ENCODE results near the gene HMCN2. TPM values are rescaled to one million over a fixed set of nuclear protein-coding genes. Genes with fewer than 3 reads are reported as not detected.

HMCN2 gene
- total and polyA plus RNA-seq, 4 donors = 0.24 to 1.8 (median 0.29) TPM

DNA sequence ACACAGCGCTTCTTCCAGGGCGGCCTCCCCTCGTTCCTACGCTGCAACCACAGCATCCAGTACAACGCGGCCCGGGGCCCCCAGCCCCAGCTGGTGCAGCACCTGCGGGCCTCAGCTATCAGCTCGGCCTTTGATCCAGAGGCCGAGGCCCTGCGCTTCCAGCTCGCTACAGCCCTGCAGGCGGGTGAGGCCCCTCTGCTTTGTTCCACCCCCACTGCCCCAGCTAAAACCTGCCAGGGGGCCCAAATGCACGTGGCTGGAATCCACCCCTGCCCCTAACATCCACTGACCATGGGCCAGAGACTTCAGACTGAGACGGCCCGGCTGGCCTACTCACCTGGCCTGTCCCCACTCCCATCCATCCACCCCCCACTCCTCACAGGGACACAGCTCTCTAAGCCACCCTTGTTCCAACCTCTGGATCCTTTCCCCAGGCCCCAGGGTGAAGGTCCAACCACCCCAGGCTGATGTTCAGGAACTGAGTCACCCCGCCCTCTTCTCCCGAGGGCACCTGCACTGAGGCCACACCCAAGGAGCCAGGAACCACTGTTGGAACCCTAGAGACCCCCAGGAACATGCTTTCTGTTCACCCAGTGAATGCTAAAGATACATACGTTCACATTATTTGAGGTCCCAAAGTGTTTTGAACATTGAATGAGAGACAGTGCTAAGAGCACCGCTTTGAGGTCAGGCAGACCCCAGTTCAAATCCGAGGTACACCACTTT lies 160.3 kb downstream of the HMCN2 start:
- no peak overlapping the region for H3K4me3 ChIP-seq (ENCODE audit: low read depth in 1 of 3, low read length in 3 of 3)

More for the DNA sequence above, 160.3 kb downstream of the HMCN2 start:
- H3K27me3 ChIP-seq (ENCODE audit: control insufficient read depth in 4 of 4, insufficient read depth in 4 of 4, low read length in 3 of 4) = no peaks in the 10 kb centered on the region
- DNase-seq (ENCODE audit: low spot score) = no peak
- H3K4me1 ChIP-seq (ENCODE audit: control insufficient read depth in 4 of 4, insufficient read depth in 4 of 4, low read length in 3 of 4) = no peaks in the 10 kb centered on the region
- H3K9ac ChIP-seq (ENCODE audit: low read depth in 1 of 2, low read length in 2 of 2) = no peak overlapping the region
- no peaks in the 10 kb centered on the region for H3K9me3 ChIP-seq (ENCODE audit: control insufficient read depth in 4 of 4, low read length in 3 of 4)
- 77% methylated on average over 21 of the region's 21 CpGs for WGBS
- no peak overlapping the region for H3K27ac ChIP-seq (ENCODE audit: low read depth in 1 of 2, low read length in 2 of 2)
- TF ChIP-seq RAD21 (IDR thresholded peaks at IDR 0.05) (no peak), ZBTB33 (IDR thresholded peaks at IDR 0.05) (no peak), EGR1 (IDR thresholded peaks at IDR 0.05; ENCODE audit: low read depth in 2 of 2) (no peak), JUND (IDR thresholded peaks at IDR 0.05) (no peak), HNF4G (IDR thresholded peaks at IDR 0.05) (no peak), HNF4A (conservative IDR thresholded peaks at IDR 0.05) (no peak), RXRA (IDR thresholded peaks at IDR 0.05) (no peak), GABPA (IDR thresholded peaks at IDR 0.05 in 1 of 2, conservative IDR thresholded peaks at IDR 0.05 in 1 of 2) (no peak), TAF1 (conservative IDR thresholded peaks at IDR 0.05) (no peak), SP1 (IDR thresholded peaks at IDR 0.05) (no peak), FOXA2 (IDR thresholded peaks at IDR 0.05) (no peak), NR2F2 (IDR thresholded peaks at IDR 0.05) (no peak), REST (IDR thresholded peaks at IDR 0.05) (no peak), FOXA1 (IDR thresholded peaks at IDR 0.05) (no peak), YY1 (IDR thresholded peaks at IDR 0.05) (no peak)
- TF ChIP-seq, protein P1, sequence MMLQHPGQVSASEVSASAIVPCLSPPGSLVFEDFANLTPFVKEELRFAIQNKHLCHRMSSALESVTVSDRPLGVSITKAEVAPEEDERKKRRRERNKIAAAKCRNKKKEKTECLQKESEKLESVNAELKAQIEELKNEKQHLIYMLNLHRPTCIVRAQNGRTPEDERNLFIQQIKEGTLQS (IDR thresholded peaks at IDR 0.05) = no peak
- TF ChIP-seq, protein P2, sequence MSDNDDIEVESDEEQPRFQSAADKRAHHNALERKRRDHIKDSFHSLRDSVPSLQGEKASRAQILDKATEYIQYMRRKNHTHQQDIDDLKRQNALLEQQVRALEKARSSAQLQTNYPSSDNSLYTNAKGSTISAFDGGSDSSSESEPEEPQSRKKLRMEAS (IDR thresholded peaks at IDR 0.05) = no peak
- TF ChIP-seq, protein P3, sequence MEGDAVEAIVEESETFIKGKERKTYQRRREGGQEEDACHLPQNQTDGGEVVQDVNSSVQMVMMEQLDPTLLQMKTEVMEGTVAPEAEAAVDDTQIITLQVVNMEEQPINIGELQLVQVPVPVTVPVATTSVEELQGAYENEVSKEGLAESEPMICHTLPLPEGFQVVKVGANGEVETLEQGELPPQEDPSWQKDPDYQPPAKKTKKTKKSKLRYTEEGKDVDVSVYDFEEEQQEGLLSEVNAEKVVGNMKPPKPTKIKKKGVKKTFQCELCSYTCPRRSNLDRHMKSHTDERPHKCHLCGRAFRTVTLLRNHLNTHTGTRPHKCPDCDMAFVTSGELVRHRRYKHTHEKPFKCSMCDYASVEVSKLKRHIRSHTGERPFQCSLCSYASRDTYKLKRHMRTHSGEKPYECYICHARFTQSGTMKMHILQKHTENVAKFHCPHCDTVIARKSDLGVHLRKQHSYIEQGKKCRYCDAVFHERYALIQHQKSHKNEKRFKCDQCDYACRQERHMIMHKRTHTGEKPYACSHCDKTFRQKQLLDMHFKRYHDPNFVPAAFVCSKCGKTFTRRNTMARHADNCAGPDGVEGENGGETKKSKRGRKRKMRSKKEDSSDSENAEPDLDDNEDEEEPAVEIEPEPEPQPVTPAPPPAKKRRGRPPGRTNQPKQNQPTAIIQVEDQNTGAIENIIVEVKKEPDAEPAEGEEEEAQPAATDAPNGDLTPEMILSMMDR (IDR thresholded peaks at IDR 0.05; ENCODE audit: low read depth, low read length, missing input control) = no peak
- no peaks in the 10 kb centered on the region for H3K36me3 ChIP-seq (ENCODE audit: control insufficient read depth in 4 of 4, insufficient read depth in 3 of 4, low read depth in 1 of 4, low read length in 3 of 4)

All from liver (tissue), 9 donors.